Activated CD4-positive, alpha-beta memory T cell treated with anti-CD3 and anti-CD28 coated beads, Interleukin-2, amount 10 ng/mL, durations not matched to agents 7 days and 5 days (primary cell): ENCODE data around the gene POLE. TPM values are rescaled to one million over a fixed set of nuclear protein-coding genes. Genes with fewer than 3 reads are reported as not detected.

Experiments
- CTCF ChIA-PET: fragments of 350-600 bp; sonication (Branson Sonifier 250); formaldehyde crosslinking; loops from one replicate; lab custom pipeline; 2021; ENCODE audit warnings: antibody characterized with exemption, inconsistent platforms; lab: Charles Lee
- POLR2A ChIA-PET: fragments of 350-600 bp; sonication (Branson Sonifier 250); formaldehyde crosslinking; loops from one replicate; lab custom pipeline; 2021; ENCODE audit warnings: antibody characterized with exemption; lab: Charles Lee
- DNase-seq: peaks from one replicate; pipeline ENCODE4 v3.0.0-alpha.2; 2020
- H3K27ac Mint-ChIP-seq: one replicate; pipeline ENCODE4 v1.8.0; 2021; ENCODE audit warnings: mild to moderate bottlenecking, mixed read lengths
- H3K27me3 Mint-ChIP-seq: one replicate; pipeline ENCODE4 v1.8.0; 2021; ENCODE audit warnings: mixed read lengths
- H3K36me3 Mint-ChIP-seq: one replicate; pipeline ENCODE4 v1.8.0; 2021; ENCODE audit warnings: low read depth, mixed read lengths
- H3K4me1 Mint-ChIP-seq: one replicate; pipeline ENCODE4 v1.8.0; 2021; ENCODE audit warnings: mixed read lengths
- H3K4me3 Mint-ChIP-seq: one replicate; pipeline ENCODE4 v1.8.0; 2021; ENCODE audit warnings: mild to moderate bottlenecking, mixed read lengths
- H3K9me3 Mint-ChIP-seq: one replicate; pipeline ENCODE4 v1.8.0; 2021; ENCODE audit warnings: mixed read lengths
- total RNA-seq, 2 experiments: library from RNA; stranded (reverse); gene quantifications; one replicate each; pipeline ENCODE4 v1.2.3, GENCODE V29; 2021

Gene POLE
- total RNA-seq, 2 experiments from 2014 or later, result 108 to 117 TPM

DNA sequence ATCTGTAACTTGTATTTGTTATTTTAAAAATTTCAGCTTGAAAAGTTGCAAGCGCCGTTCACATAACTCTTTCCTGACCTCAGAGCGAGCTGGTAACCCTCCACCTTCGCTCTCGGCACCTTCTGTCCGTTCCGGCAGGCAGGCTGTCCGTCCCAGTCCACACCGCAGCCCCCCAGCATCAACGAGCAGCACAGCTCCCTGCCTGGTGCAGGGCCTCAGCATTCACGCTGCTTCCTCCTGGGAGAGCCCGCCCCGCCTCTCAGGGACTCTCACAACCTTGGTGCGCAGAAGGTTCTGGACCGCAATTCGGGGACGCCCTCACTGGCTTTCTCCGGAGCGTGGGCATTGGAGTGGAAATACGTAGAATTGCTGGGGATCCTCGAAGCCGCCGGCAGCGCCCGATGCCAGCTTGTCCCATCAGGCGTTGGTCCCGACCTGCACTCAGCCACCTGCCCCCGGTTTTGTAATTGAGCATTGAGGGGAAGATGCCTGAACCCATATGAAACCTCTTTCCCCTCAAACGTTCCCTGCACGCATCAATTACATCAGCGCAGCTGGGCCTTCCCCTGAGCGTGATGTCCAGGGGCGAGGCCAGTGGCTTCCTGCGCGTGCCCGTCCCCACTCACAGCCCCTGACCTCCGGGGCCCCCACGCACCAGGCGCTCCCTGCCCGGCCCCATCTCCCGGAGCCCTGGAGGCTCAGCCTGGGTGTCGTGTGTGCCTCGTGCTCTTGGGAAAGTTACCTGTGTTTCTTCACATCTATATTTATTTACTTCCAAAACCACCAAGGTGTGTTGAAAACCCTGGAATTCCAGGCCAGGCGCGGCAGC lies 95.8 kb downstream of the POLE start:
- H3K27me3 Mint-ChIP-seq, result peaks cover 1% of the 10 kb centered on the region
- ChIA-PET CTCF (no interaction called here), POLR2A (no interaction called here)

DNA sequence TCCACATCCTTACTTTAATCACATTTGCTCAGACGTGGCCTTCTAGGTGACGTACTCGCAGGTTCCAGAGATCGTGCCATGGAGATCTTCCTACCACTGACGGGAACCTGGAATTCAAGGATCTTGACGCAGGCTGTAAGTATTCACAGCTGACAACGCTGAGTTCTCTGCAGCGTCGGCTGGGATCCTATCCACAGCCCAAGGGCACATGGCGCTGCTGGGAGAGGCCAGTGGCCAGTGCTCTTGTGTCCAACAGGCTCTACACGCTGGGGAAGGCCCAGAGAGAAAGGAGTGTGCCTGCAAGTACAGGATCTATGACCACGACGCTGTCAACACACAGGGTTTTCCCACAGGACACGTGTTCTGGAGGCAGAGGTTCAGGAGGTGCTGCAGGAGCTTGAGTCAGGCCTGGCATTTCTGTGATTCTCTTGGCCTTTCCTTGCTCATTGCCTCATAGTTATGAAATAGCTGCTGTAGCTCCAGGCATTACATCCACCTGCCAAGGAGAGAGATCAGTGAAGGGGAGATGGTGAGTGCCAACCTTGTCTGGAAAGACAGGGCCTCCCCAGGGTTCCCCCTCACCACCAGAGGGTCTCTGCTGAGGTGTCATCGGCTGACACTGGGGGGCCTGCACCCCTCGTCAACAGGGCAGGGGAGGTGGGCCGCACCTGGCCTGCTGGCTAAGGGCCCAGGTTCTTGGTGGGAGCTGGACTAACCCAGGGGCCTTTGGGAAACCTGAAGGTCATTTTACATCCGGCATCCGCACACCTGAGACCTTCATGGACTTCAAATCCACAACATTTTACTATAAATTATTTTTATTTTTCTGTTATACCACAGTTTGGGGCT lies 98.1 kb downstream of the POLE start:
- POLR2A ChIA-PET, result no interaction called here
- H3K9me3 Mint-ChIP-seq, result no peaks in the 10 kb centered on the region
- CTCF ChIA-PET, result no interaction called here
- no peaks in the 10 kb centered on the region for H3K27me3 Mint-ChIP-seq
- H3K36me3 Mint-ChIP-seq, result no peaks in the 10 kb centered on the region
- no peak overlapping the region for H3K4me3 Mint-ChIP-seq
- no peak for DNase-seq
- H3K27ac Mint-ChIP-seq, result no peak overlapping the region
- H3K4me1 Mint-ChIP-seq, result no peaks in the 10 kb centered on the region

More for the DNA sequence above, 95.8 kb downstream of the POLE start:
- Mint-ChIP-seq H3K4me3 (no peak overlapping the region), H3K9me3 (no peaks in the 10 kb centered on the region), H3K27ac (no peak overlapping the region), H3K36me3 (no peaks in the 10 kb centered on the region), H3K4me1 (no peaks in the 10 kb centered on the region)
- DNase-seq, result no peak

DNA sequence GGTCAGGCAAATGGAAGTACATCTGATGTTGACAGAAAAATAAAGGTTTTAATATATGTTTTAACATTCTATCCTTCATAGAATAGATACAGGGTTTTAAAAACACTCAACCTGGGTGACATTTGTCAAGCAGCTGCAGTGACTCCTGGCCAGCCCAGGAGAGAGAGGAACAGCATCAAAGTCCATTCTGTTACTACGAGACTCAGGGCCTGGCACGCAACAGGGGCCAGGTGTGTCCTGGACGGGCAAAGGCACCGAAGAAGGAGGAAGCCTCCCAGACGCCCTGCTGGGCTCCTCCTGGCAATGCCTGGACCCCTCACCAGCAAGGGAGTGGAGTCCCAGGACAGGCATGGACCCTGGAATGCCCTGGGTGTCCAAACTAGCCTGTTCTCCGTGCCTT lies 98.8 kb downstream of the POLE start:
- Mint-ChIP-seq H3K27ac (no peak overlapping the region), H3K4me3 (no peak overlapping the region), H3K9me3 (no peaks in the 10 kb centered on the region), H3K4me1 (no peaks in the 10 kb centered on the region), H3K27me3 (no peaks in the 10 kb centered on the region), H3K36me3 (no peaks in the 10 kb centered on the region)
- POLR2A ChIA-PET, result no interaction called here
- no peak for DNase-seq
- CTCF ChIA-PET, result no interaction called here

DNA sequence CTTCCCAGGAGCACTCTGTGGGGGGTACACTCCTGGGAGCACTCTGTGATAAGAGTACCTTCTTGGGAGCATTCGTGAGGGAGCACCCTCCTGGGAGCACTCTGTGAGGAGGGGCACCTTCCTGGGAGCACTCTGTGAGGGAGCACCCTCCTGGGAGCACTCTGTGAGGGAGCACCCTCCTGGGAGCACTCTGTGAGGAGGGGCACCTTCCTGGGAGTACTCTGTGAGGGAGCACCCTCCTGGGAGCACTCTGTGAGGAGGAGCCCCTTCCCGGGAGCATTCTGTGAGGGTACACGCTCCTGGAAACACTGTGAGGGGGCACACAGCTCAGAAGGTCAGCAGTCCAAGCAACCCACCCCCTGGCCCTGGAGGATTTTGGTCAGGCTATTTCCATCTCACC lies 99.4 kb downstream of the POLE start:
- Mint-ChIP-seq H3K36me3 (no peaks in the 10 kb centered on the region), H3K4me3 (no peak overlapping the region), H3K4me1 (no peaks in the 10 kb centered on the region), H3K27me3 (no peaks in the 10 kb centered on the region), H3K27ac (no peak overlapping the region), H3K9me3 (no peaks in the 10 kb centered on the region)
- DNase-seq, result no peak
- CTCF ChIA-PET, result no interaction called here
- POLR2A ChIA-PET, result no interaction called here

- DNase-seq, result no peak
- Mint-ChIP-seq H3K4me1 (no peaks in the 10 kb centered on the region), H3K9me3 (no peaks in the 10 kb centered on the region), H3K27me3 (no peaks in the 10 kb centered on the region), H3K36me3 (no peaks in the 10 kb centered on the region), H3K27ac (no peak overlapping the region), H3K4me3 (no peak overlapping the region)
- ChIA-PET CTCF (no interaction called here), POLR2A (no interaction called here)
Observed at GRCh38 chr12:132586929-132587328, 100.2 kb downstream of the POLE start.

GRCh38 chr12:132585177-132585576 lies 102.0 kb downstream of the POLE start:
- CTCF ChIA-PET, result no interaction called here
- H3K4me1 Mint-ChIP-seq, result no peaks in the 10 kb centered on the region
- no peak overlapping the region for H3K27ac Mint-ChIP-seq
- no peaks in the 10 kb centered on the region for H3K36me3 Mint-ChIP-seq
- H3K27me3 Mint-ChIP-seq, result no peaks in the 10 kb centered on the region
- no peak for DNase-seq
- POLR2A ChIA-PET, result no interaction called here
- H3K9me3 Mint-ChIP-seq, result no peaks in the 10 kb centered on the region
- no peak overlapping the region for H3K4me3 Mint-ChIP-seq

DNA sequence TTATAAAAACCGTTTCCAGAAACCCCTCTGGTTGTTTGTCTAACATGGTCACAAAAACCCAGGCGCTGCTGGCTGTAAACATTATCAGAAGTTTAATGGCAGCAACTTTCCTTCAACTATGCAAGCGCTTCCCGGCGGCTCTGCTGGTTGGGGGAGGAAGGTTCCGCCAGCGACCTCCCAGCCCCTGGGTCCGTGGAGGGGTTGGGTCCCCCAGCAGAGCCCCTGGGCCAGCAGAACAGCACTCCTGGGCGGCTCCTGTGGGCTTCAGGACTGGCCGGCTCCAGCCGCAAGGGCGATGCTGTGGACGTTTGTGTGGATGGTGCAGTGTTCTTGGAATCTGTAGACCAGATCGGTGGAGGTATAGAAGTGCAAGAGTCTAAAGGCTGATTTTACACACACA lies 102.7 kb downstream of the POLE start:
- Mint-ChIP-seq H3K4me1 (no peaks in the 10 kb centered on the region), H3K36me3 (no peaks in the 10 kb centered on the region), H3K27ac (no peak overlapping the region), H3K4me3 (no peak overlapping the region), H3K27me3 (no peaks in the 10 kb centered on the region), H3K9me3 (no peaks in the 10 kb centered on the region)
- DNase-seq, result no peak
- CTCF ChIA-PET, result no interaction called here
- POLR2A ChIA-PET, result no interaction called here

GRCh38 chr12:132583736-132584135 lies 103.4 kb downstream of the POLE start:
- no peak for DNase-seq
- H3K4me3 Mint-ChIP-seq, result no peak overlapping the region
- no peak overlapping the region for H3K27ac Mint-ChIP-seq
- H3K36me3 Mint-ChIP-seq, result no peaks in the 10 kb centered on the region
- ChIA-PET CTCF (no interaction called here), POLR2A (no interaction called here)
- no peaks in the 10 kb centered on the region for H3K4me1 Mint-ChIP-seq
- H3K27me3 Mint-ChIP-seq, result no peaks in the 10 kb centered on the region
- H3K9me3 Mint-ChIP-seq, result no peaks in the 10 kb centered on the region

GRCh38 chr12:132583411-132583710 lies 103.8 kb downstream of the POLE start:
- CTCF ChIA-PET, result no interaction called here
- no peak for DNase-seq
- Mint-ChIP-seq H3K27me3 (no peaks in the 10 kb centered on the region), H3K4me3 (no peak overlapping the region), H3K27ac (no peak overlapping the region), H3K36me3 (no peaks in the 10 kb centered on the region), H3K4me1 (no peaks in the 10 kb centered on the region), H3K9me3 (no peaks in the 10 kb centered on the region)
- POLR2A ChIA-PET, result no interaction called here

DNA sequence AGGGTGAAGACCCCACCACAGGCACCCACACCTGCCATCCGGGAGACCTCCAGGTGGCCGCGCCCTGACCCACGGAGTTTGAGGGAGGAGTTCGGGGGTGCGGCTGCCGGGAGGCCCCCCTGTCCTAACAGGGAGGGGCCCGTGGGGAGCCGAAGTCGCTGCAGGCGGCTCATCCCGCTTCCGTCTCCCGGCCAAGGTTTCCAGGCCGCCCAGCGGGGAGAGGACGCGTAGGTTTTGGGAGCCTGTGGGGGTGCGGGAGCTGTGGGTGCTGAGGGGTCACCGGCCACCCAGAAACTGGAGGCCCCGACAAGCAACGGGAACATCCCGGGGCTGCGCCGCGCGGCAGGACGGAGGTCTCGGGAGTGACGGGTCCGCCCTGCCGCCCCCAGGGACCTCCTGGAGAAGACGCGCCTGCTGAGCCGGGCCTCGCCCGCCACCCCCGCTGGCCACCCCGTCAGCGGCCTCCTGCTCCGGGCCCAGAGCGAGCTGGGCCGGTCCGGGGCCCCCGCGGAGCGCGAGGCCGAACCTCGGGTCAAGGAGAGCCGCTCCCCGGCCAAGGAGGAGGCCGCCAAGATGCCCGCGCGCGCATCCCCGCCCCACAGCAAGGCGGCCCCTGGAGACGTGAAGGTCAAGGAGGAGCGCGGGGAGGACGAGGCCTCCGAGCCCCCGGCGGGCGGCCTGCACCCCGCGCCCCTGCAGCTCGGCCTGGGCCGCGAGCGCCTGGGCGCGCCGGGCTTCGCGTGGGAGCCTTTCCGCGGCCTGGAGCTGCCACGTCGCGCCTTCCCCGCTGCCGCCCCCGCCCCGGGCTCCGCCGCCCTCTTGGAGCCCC lies 104.3 kb downstream of the POLE start:
- Mint-ChIP-seq H3K27ac (no peak overlapping the region), H3K27me3 (no peaks in the 10 kb centered on the region), H3K9me3 (no peaks in the 10 kb centered on the region), H3K4me3 (no peak overlapping the region), H3K4me1 (no peaks in the 10 kb centered on the region), H3K36me3 (peaks cover 2% of the 10 kb centered on the region)
- DNase-seq, result no peak
- POLR2A ChIA-PET, result no interaction called here
- CTCF ChIA-PET, result no interaction called here

GRCh38 chr12:132582058-132582420 lies 105.1 kb downstream of the POLE start:
- POLR2A ChIA-PET, result no interaction called here
- no peak for DNase-seq

DNA sequence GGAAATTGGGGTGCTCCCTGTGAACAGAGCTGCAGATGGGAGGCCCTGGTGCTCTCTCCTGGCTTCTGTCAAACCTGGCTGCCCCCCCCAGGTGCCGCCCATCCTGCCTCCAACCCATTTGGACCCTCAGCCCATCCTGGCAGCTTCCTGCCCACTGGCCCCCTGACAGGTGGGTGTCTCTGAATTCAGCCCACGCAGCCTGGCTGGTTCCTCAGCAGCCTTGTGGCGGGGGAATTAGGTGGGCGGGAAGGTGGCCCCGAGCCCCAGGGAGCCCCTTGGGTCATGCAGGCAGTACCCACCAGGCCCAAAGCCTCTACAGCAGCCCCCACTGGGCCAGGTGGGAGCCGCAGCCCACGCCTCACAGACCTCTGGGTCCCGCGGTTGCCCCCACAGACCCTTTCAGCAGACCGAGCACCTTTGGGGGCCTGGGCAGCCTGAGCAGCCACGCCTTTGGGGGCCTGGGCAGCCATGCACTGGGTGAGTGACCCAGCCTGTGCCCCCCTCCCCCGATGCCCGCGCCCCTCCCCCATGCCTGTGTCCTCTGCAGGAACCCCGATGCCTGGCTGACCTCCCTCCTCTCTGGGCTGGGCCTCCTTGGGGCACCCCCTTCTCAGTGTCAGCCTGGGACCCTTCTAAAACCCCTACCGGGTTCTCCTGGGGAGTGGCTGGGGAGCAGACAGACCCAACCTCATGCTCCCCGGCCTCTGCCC lies 105.6 kb downstream of the POLE start:
- H3K27ac Mint-ChIP-seq, result no peak overlapping the region

More at GRCh38 chr12:132582058-132582420, 105.1 kb downstream of the POLE start:
- no peaks in the 10 kb centered on the region for H3K27me3 Mint-ChIP-seq
- peaks cover 4% of the 10 kb centered on the region for H3K36me3 Mint-ChIP-seq
- H3K4me1 Mint-ChIP-seq, result no peaks in the 10 kb centered on the region
- no peak overlapping the region for H3K4me3 Mint-ChIP-seq
- no peak overlapping the region for H3K27ac Mint-ChIP-seq
- no peaks in the 10 kb centered on the region for H3K9me3 Mint-ChIP-seq
- CTCF ChIA-PET, result no interaction called here

More for the DNA sequence above, 105.6 kb downstream of the POLE start:
- H3K27me3 Mint-ChIP-seq, result no peaks in the 10 kb centered on the region
- POLR2A ChIA-PET, result no interaction called here
- no peak for DNase-seq
- H3K4me1 Mint-ChIP-seq, result no peaks in the 10 kb centered on the region
- H3K4me3 Mint-ChIP-seq, result no peak overlapping the region
- peaks cover 4% of the 10 kb centered on the region for H3K36me3 Mint-ChIP-seq
- no peaks in the 10 kb centered on the region for H3K9me3 Mint-ChIP-seq
- CTCF ChIA-PET, result no interaction called here
